Trophoblast cell (in vitro differentiated cells and primary cell): Measurements from ENCODE around the gene PIK3AP1.
A peak's percentile ranks its signal among the peaks of the same experiment; 100 is the strongest.

ENCODE experiments used
- DNase-seq, 2 donors: peaks; one replicate each; pipeline ENCODE4 v3.0.0-alpha.2; 2016
- H2AFZ ChIP-seq: 2 replicates; pipeline ENCODE4 v1.6.1; 2013; ENCODE audit warnings: low read length, moderate library complexity, mild to moderate bottlenecking; ENCODE audit not compliant: insufficient read depth, poor library complexity
- H2AK5ac ChIP-seq: 2 replicates; pipeline ENCODE4 v1.6.1; 2013; ENCODE audit warnings: mild to moderate bottlenecking, low read length
- H2BK120ac ChIP-seq: 2 replicates; pipeline ENCODE4 v1.6.1; 2013; ENCODE audit warnings: low read length, mild to moderate bottlenecking, moderate library complexity; ENCODE audit not compliant: insufficient read depth, poor library complexity
- H2BK12ac ChIP-seq: 2 replicates; pipeline ENCODE4 v1.6.1; 2013; ENCODE audit warnings: mild to moderate bottlenecking, low read length, moderate library complexity
- H2BK5ac ChIP-seq: 2 replicates; pipeline ENCODE4 v1.6.1; 2013; ENCODE audit warnings: low read length, low read depth, moderate library complexity, mild to moderate bottlenecking; ENCODE audit not compliant: poor library complexity
- H3K14ac ChIP-seq: 2 replicates; pipeline ENCODE4 v1.6.1; 2013; ENCODE audit warnings: mild to moderate bottlenecking, low read length
- H3K18ac ChIP-seq: 2 replicates; pipeline ENCODE4 v1.6.1; 2013; ENCODE audit warnings: mild to moderate bottlenecking, low read length
- H3K23ac ChIP-seq: 2 replicates; pipeline ENCODE4 v1.6.1; 2013; ENCODE audit warnings: low read length
- H3K27ac ChIP-seq: 2 replicates; pipeline ENCODE4 v1.5.1; 2013; ENCODE audit warnings: low read depth, mild to moderate bottlenecking, inconsistent platforms, low read length, moderate library complexity
- H3K27me3 ChIP-seq: 2 replicates; pipeline ENCODE4 v1.6.1; 2013; ENCODE audit warnings: inconsistent platforms, mild to moderate bottlenecking, low read length, moderate library complexity; ENCODE audit not compliant: insufficient read depth
- H3K36me3 ChIP-seq, 2 experiments: 1 replicate in 1 of 2; 2 replicates in 1 of 2; pipeline ENCODE4 v1.6.1; 2013; ENCODE audit warnings: low read length in 2 of 2, mild to moderate bottlenecking in 2 of 2, moderate library complexity in 1 of 2; ENCODE audit not compliant: insufficient read depth in 2 of 2, control insufficient read depth in 1 of 2
- H3K4ac ChIP-seq: 2 replicates; pipeline ENCODE4 v1.6.1; 2013; ENCODE audit warnings: low read depth, mild to moderate bottlenecking, low read length, moderate library complexity
- H3K4me1 ChIP-seq, 2 experiments: 1 replicate in 1 of 2; 2 replicates in 1 of 2; pipeline ENCODE4 v1.6.1; 2013; ENCODE audit warnings: low read length in 2 of 2, mild to moderate bottlenecking in 2 of 2, moderate library complexity in 1 of 2; ENCODE audit not compliant: insufficient read depth in 2 of 2, control insufficient read depth in 1 of 2
- H3K4me2 ChIP-seq: 2 replicates; pipeline ENCODE4 v1.6.1; 2013; ENCODE audit warnings: inconsistent platforms, mild to moderate bottlenecking, low read length, moderate library complexity
- H3K4me3 ChIP-seq: 2 replicates; pipeline ENCODE4 v1.5.1; 2013; ENCODE audit warnings: mild to moderate bottlenecking, low read depth, low read length, inconsistent platforms
- H3K79me1 ChIP-seq: one replicate; pipeline ENCODE4 v1.6.1; 2013; ENCODE audit warnings: low read length
- H3K79me2 ChIP-seq: 2 replicates; pipeline ENCODE4 v1.6.1; 2013; ENCODE audit warnings: low read length, mild to moderate bottlenecking; ENCODE audit not compliant: control insufficient read depth, insufficient read depth, poor library complexity
- H3K9ac ChIP-seq: 2 replicates; pipeline ENCODE4 v1.6.1; 2013; ENCODE audit warnings: mild to moderate bottlenecking, low read length
- H3K9me3 ChIP-seq: 2 replicates; pipeline ENCODE4 v1.6.1; 2013; ENCODE audit warnings: low read depth, mild to moderate bottlenecking, control low read depth, inconsistent platforms, low read length; ENCODE audit not compliant: insufficient read depth
- H4K12ac ChIP-seq: 2 replicates; pipeline ENCODE4 v1.6.1; 2013; ENCODE audit warnings: low read depth, mild to moderate bottlenecking, low read length, moderate library complexity
- H4K8ac ChIP-seq: 2 replicates; pipeline ENCODE4 v1.6.1; 2013; ENCODE audit warnings: low read depth, mild to moderate bottlenecking, low read length, moderate library complexity
- H4K91ac ChIP-seq: one replicate; pipeline ENCODE4 v1.6.1; 2013; ENCODE audit warnings: low read depth, mild to moderate bottlenecking, low read length, moderate library complexity
- WGBS: extraction: QIAGEN DNeasy Blood & Tissue Kit; methylation state at CpG from one replicate; pipeline ENCODE4 v1.1.7; 2013; ENCODE audit warnings: missing lambda C conversion rate; ENCODE audit not compliant: insufficient read length, insufficient coverage; ENCODE audit errors: extremely low coverage; 5-methylcytosine and 5-hydroxymethylcytosine counted together

The PIK3AP1 gene

DNA sequence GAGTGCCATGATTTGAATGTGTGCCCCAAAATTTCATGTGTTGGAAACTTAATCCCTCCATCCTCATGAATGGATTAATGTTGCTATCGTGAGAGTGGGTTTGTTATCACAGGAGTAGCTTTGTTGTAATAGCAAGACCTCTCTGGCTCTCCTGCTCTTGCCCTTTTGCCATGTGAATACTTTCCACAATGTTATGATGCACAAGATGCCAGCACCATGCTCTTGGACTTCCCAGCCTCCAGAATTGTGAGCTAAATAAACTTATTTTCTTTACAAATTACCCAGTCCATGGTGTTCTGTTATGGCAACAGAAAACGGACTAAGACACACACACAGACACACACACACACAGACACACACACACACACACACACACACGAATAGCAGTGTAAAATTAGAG lies 82.2 kb downstream of the PIK3AP1 start:
- Histone ChIP-seq H4K12ac (no peak overlapping the region), H3K36me3 (no peaks in the 10 kb centered on the region), H2BK5ac (no peak overlapping the region), H3K27me3 (no peaks in the 10 kb centered on the region), H3K4me2 (no peak overlapping the region), H3K79me2 (no peaks in the 10 kb centered on the region), H2AFZ (no peak overlapping the region), H3K18ac (no peak overlapping the region), H3K79me1 (peaks cover 3% of the 10 kb centered on the region), H3K4me3 (no peak overlapping the region), H4K91ac (no peak overlapping the region), H3K23ac (no peak overlapping the region), H3K14ac (no peak overlapping the region), H2AK5ac (no peak overlapping the region), H3K4ac (no peak overlapping the region), H3K27ac (no peak overlapping the region), H3K9me3 (no peaks in the 10 kb centered on the region), H2BK12ac (no peak overlapping the region), H2BK120ac (no peak overlapping the region), H4K8ac (no peak overlapping the region), H3K4me1 (peaks cover 0 to 3% of the 10 kb centered on the region in 2 experiments), H3K9ac (no peak overlapping the region)
- WGBS = no CpG with 5 or more reads among the region's 3 CpGs
- no peak for DNase-seq

DNA sequence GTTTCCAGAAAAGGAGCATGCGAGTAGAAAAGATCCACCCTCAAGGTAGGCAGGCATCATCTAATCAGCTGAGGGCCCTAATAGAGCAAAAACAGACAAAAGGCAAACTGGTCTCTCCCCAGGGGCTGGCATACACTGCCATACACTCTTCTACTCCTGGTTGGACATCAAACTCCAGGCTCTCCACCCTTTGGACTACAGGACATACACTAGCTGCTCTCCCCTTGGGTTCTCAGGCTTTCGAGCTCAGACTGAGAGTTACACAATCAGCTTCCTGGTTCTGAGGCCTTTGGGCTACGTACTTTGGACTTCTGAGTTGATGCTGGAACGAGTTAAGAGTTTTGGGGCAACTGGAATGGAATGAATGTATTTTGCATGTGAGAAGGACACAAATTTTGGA lies 82.6 kb downstream of the PIK3AP1 start:
- Histone ChIP-seq H3K4ac (no peak overlapping the region), H2BK5ac (no peak overlapping the region), H2BK12ac (no peak overlapping the region), H4K91ac (no peak overlapping the region), H3K14ac (no peak overlapping the region), H3K27ac (no peak overlapping the region), H2AFZ (no peak overlapping the region), H2AK5ac (no peak overlapping the region), H2BK120ac (no peak overlapping the region), H3K36me3 (no peaks in the 10 kb centered on the region), H3K27me3 (no peaks in the 10 kb centered on the region), H3K9ac (no peak overlapping the region), H3K9me3 (no peaks in the 10 kb centered on the region), H3K79me1 (peaks cover 4% of the 10 kb centered on the region), H4K8ac (no peak overlapping the region), H3K4me3 (no peak overlapping the region), H4K12ac (no peak overlapping the region), H3K23ac (no peak overlapping the region), H3K4me1 (peaks cover 1 to 6% of the 10 kb centered on the region in 2 experiments), H3K4me2 (no peak overlapping the region), H3K18ac (no peak overlapping the region), H3K79me2 (no peaks in the 10 kb centered on the region)
- DNase-seq = no peak
- WGBS = no CpG with 5 or more reads among the region's 4 CpGs

- no peak overlapping the region for H3K23ac ChIP-seq
- no peak overlapping the region for H3K18ac ChIP-seq
- H3K79me2 ChIP-seq = no peaks in the 10 kb centered on the region
- no peak overlapping the region for H3K4me3 ChIP-seq
- no peak overlapping the region for H3K27ac ChIP-seq
- no peak overlapping the region for H3K9ac ChIP-seq
- no peak overlapping the region for H4K91ac ChIP-seq
- H3K36me3 ChIP-seq = no peaks in the 10 kb centered on the region
- no peaks in the 10 kb centered on the region for H3K27me3 ChIP-seq
- H2BK120ac ChIP-seq = no peak overlapping the region
- no CpG with 5 or more reads among the region's 1 CpG for WGBS
- H4K8ac ChIP-seq = no peak overlapping the region
- no peak overlapping the region for H4K12ac ChIP-seq
- H3K9me3 ChIP-seq = no peaks in the 10 kb centered on the region
- peaks cover 5% of the 10 kb centered on the region for H3K79me1 ChIP-seq
- H2AFZ ChIP-seq = no peak overlapping the region
- no peak overlapping the region for H3K14ac ChIP-seq
- no peak for DNase-seq
- H3K4me2 ChIP-seq = no peak overlapping the region
- no peak overlapping the region for H2BK12ac ChIP-seq
- peaks cover 5 to 10% of the 10 kb centered on the region in 2 experiments for H3K4me1 ChIP-seq
- no peak overlapping the region for H2AK5ac ChIP-seq
- H3K4ac ChIP-seq = no peak overlapping the region
- no peak overlapping the region for H2BK5ac ChIP-seq
These were observed 83.8 kb downstream of the PIK3AP1 start for GRCh38 chr10:96636551-96636950.

DNA sequence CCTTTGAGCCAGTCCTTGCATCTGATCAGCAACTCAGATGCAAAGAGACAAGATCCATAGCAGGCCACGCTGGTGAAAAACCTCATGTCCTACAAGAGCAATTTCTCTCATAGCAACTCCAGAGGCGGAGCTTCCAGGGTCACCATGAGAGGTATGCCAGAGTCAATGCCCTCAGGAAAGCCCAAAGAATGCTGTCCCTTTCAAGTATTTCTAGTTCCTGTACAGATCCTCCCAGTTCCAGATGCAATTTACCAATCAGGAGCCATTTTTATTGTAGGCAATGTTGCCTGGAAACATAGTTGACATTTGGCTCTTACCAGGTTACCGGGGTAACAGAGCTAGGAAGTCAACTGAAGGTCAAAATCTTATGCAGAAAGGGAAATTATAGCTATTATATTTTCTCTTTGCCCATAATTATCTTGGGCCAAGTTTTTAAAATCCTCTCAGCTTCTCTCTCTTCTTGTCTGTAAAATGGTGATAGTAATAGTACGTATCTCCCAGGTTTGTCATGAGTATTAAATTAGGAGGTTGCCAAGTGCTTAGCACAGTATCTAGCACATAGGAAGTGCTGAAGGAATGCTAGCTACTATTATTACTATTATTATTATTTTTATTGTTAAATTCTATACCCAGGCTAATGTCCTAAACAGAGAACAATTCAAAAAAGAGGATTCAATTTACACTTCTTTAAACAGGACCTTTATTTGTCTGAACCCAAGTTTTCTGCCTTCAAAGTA lies 87.2 kb downstream of the PIK3AP1 start:
- H3K27ac ChIP-seq = peak overlapping the region; percentile 40
- H3K18ac ChIP-seq = no peak overlapping the region
- H3K4me3 ChIP-seq = no peak overlapping the region
- no peak overlapping the region for H3K23ac ChIP-seq
- no peak overlapping the region for H2BK5ac ChIP-seq
- no peak overlapping the region for H2AK5ac ChIP-seq
- H3K4me2 ChIP-seq = peak overlapping the region; percentile 42
- H4K12ac ChIP-seq = no peak overlapping the region
- no peak overlapping the region for H3K4ac ChIP-seq
- H3K27me3 ChIP-seq = no peaks in the 10 kb centered on the region
- peaks cover 5 to 10% of the 10 kb centered on the region in 2 experiments for H3K4me1 ChIP-seq
- H2BK12ac ChIP-seq = peak overlapping the region; percentile 41
- H3K79me2 ChIP-seq = no peaks in the 10 kb centered on the region
- peak overlapping the region; percentile 25 for H2AFZ ChIP-seq
- H4K91ac ChIP-seq = peak overlapping the region; percentile 33
- peak; percentile 80 to 96 for DNase-seq
- no CpG with 5 or more reads among the region's 4 CpGs for WGBS
- no peaks in the 10 kb centered on the region for H3K36me3 ChIP-seq
- H3K14ac ChIP-seq = peak overlapping the region; percentile 28
- H3K79me1 ChIP-seq = peaks cover 5% of the 10 kb centered on the region
- H4K8ac ChIP-seq = peak overlapping the region; percentile 21
- H3K9me3 ChIP-seq = no peaks in the 10 kb centered on the region
- H2BK120ac ChIP-seq = peak overlapping the region; percentile 39
- H3K9ac ChIP-seq = no peak overlapping the region
